Keratinocyte (primary cell): Measurements from ENCODE around the gene ATP11A. TPM values are rescaled to one million over a fixed set of nuclear protein-coding genes. Genes with fewer than 3 reads are reported as not detected.

Source experiments
- DNase-seq: peaks from one replicate; pipeline ENCODE4 v3.0.0-alpha.2; 2011; ENCODE audit warnings: low read depth, missing footprints, low spot score
- FAIRE-seq: peaks from 2 replicates; lab custom pipeline; 2011; peaks lifted over from hg19 to GRCh38; lab: Jason Lieb, UNC
- H2AFZ ChIP-seq: 2 replicates; pipeline ENCODE4 v1.6.0; 2012; ENCODE audit warnings: low read length, control low read depth, inconsistent platforms; ENCODE audit not compliant: control insufficient read depth
- H3K27ac ChIP-seq: 2 replicates; pipeline ENCODE4 v1.5.1; 2011; ENCODE audit warnings: low read length; ENCODE audit not compliant: control insufficient read depth, insufficient read depth
- H3K27me3 ChIP-seq: 3 replicates; pipeline ENCODE4 v1.6.0; 2011; ENCODE audit warnings: low read length; ENCODE audit not compliant: control insufficient read depth, insufficient read depth; ENCODE audit errors: extremely low read depth
- H3K36me3 ChIP-seq, 2 experiments: 2 replicates in 1 of 2; 3 replicates in 1 of 2; pipeline ENCODE4 v1.5.1; 2011; ENCODE audit warnings: low read length in 2 of 2, mild to moderate bottlenecking in 1 of 2; ENCODE audit not compliant: control insufficient read depth in 2 of 2, insufficient read depth in 2 of 2; ENCODE audit errors: extremely low read depth in 1 of 2
- H3K4me1 ChIP-seq: 3 replicates; pipeline ENCODE4 v1.5.1; 2011; ENCODE audit warnings: low read length; ENCODE audit not compliant: control insufficient read depth, insufficient read depth; ENCODE audit errors: extremely low read depth
- H3K4me2 ChIP-seq: 3 replicates; pipeline ENCODE4 v1.6.0; 2011; ENCODE audit warnings: low read depth, low read length; ENCODE audit not compliant: control insufficient read depth, insufficient read depth; ENCODE audit errors: extremely low read depth
- H3K4me3 ChIP-seq, 3 experiments: fragments of 200-600 bp in 1 of 3; sonication (generic) in 1 of 3; 2 replicates in 2 of 3; 3 replicates in 1 of 3; pipeline ENCODE4 v1.5.1; 2011 to 2016; ENCODE audit warnings: low read length in 3 of 3, mild to moderate bottlenecking in 3 of 3, control low read depth in 2 of 3, inconsistent platforms in 1 of 3, low read depth in 1 of 3, mixed read lengths in 1 of 3, mixed run types in 1 of 3, moderate library complexity in 1 of 3; ENCODE audit not compliant: control insufficient read depth in 2 of 3, insufficient read depth in 2 of 3; ENCODE audit errors: extremely low read depth in 1 of 3
- H3K79me2 ChIP-seq: 2 replicates; pipeline ENCODE4 v1.6.0; 2012; ENCODE audit warnings: low read length; ENCODE audit not compliant: control insufficient read depth, insufficient read depth
- H3K9ac ChIP-seq: 3 replicates; pipeline ENCODE4 v1.6.0; 2011; ENCODE audit warnings: low read length; ENCODE audit not compliant: control insufficient read depth, insufficient read depth; ENCODE audit errors: extremely low read depth
- H3K9me1 ChIP-seq: 3 replicates; pipeline ENCODE4 v1.6.0; 2011; ENCODE audit warnings: low read length; ENCODE audit not compliant: control insufficient read depth, insufficient read depth; ENCODE audit errors: extremely low read depth
- H3K9me3 ChIP-seq: 2 replicates; pipeline ENCODE4 v1.5.1; 2012; ENCODE audit warnings: low read depth, low read length; ENCODE audit not compliant: control insufficient read depth
- H4K20me1 ChIP-seq: 3 replicates; pipeline ENCODE4 v1.6.0; 2011; ENCODE audit warnings: low read length; ENCODE audit not compliant: control insufficient read depth, insufficient read depth; ENCODE audit errors: extremely low read depth
- EZH2 ChIP-seq: IDR thresholded peaks from one replicate; pipeline ENCODE4 v1.6.1; 2012; ENCODE audit warnings: inconsistent platforms, mild to moderate bottlenecking, low read length, moderate library complexity
- dilution Hi-C: fragments of 300-500 bp; cut with MboI; formaldehyde crosslinking; loops from one replicate; pipeline ENCODE4 v1.7.0; 2020; ENCODE audit warnings: low sequenced_read_pairs; ENCODE audit not compliant: extremely low pct_ligation_motif_present
- polyA plus RNA-seq, 5 experiments: library from polyadenylated mRNA; depleted of rRNA in 3 of 5; stranded (reverse) in 3 of 5; stranded (forward) in 1 of 5; unstranded in 1 of 5; fragments of >200 nt; gene quantifications; 1 replicate in 1 of 5; 2 replicates in 3 of 5; 3 replicates in 1 of 5; pipeline versions ENCODE4 v1.2.1 to v1.2.3, GENCODE V29; 2011 to 2012; ENCODE audit warnings: missing spikeins in 2 of 5, low read depth in 1 of 5, low replicate concordance in 1 of 5
- TF ChIP-seq, protein P1 (sequence below), 3 experiments: IDR thresholded peaks in 1 of 3; conservative IDR thresholded peaks in 1 of 3; optimal IDR thresholded peaks in 1 of 3; 2 replicates in 2 of 3; 3 replicates in 1 of 3; pipeline versions ENCODE3 to v1.5.1; 2011; ENCODE audit warnings: low read length in 3 of 3, mild to moderate bottlenecking in 3 of 3, moderate library complexity in 2 of 3, control low read depth in 1 of 3, inconsistent platforms in 1 of 3; ENCODE audit not compliant: insufficient read depth in 2 of 3; ENCODE audit errors: extremely low read depth in 1 of 3

The ATP11A gene
- polyA plus RNA-seq, 1 donor (not counting 4 experiments of a cell fraction or from before 2014, with no cell fraction given): 4.3 TPM

DNA sequence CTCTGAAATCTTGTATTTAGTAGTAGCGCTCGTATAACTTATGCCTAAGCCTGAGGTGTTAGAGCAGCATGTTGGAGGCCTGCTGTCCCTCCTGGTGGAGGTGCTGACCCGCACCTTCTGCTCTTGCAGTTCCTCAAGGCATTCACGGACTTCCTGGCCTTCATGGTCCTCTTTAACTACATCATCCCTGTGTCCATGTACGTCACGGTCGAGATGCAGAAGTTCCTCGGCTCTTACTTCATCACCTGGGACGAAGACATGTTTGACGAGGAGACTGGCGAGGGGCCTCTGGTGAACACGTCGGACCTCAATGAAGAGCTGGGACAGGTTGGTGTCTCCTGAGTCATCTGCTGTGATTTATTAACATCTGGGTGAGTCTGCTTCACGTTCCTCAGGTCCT is 136.7 kb downstream of the ATP11A start:
- Histone ChIP-seq H3K4me3 (no peak overlapping the region), H4K20me1 (no peaks in the 10 kb centered on the region), H3K27me3 (no peaks in the 10 kb centered on the region), H2AFZ (no peak overlapping the region), H3K79me2 (no peaks in the 10 kb centered on the region), H3K4me2 (no peak overlapping the region), H3K9me1 (no peaks in the 10 kb centered on the region), H3K4me1 (no peaks in the 10 kb centered on the region), H3K36me3 (peaks cover 0 to 11% of the 10 kb centered on the region in 2 experiments), H3K27ac (no peak overlapping the region), H3K9ac (no peak overlapping the region), H3K9me3 (no peaks in the 10 kb centered on the region)
- DNase-seq: no peak
- no peak for FAIRE-seq
- dilution Hi-C loops: no loop called here
- TF ChIP-seq, protein P1, sequence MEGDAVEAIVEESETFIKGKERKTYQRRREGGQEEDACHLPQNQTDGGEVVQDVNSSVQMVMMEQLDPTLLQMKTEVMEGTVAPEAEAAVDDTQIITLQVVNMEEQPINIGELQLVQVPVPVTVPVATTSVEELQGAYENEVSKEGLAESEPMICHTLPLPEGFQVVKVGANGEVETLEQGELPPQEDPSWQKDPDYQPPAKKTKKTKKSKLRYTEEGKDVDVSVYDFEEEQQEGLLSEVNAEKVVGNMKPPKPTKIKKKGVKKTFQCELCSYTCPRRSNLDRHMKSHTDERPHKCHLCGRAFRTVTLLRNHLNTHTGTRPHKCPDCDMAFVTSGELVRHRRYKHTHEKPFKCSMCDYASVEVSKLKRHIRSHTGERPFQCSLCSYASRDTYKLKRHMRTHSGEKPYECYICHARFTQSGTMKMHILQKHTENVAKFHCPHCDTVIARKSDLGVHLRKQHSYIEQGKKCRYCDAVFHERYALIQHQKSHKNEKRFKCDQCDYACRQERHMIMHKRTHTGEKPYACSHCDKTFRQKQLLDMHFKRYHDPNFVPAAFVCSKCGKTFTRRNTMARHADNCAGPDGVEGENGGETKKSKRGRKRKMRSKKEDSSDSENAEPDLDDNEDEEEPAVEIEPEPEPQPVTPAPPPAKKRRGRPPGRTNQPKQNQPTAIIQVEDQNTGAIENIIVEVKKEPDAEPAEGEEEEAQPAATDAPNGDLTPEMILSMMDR (optimal IDR thresholded peaks at IDR 0.05 in 1 of 3, IDR thresholded peaks at IDR 0.05 in 1 of 3, conservative IDR thresholded peaks at IDR 0.05 in 1 of 3; ENCODE audit: extremely low read depth in 1 of 3, insufficient read depth in 2 of 3, low read length in 3 of 3): no peak
- TF ChIP-seq EZH2: no peak

DNA sequence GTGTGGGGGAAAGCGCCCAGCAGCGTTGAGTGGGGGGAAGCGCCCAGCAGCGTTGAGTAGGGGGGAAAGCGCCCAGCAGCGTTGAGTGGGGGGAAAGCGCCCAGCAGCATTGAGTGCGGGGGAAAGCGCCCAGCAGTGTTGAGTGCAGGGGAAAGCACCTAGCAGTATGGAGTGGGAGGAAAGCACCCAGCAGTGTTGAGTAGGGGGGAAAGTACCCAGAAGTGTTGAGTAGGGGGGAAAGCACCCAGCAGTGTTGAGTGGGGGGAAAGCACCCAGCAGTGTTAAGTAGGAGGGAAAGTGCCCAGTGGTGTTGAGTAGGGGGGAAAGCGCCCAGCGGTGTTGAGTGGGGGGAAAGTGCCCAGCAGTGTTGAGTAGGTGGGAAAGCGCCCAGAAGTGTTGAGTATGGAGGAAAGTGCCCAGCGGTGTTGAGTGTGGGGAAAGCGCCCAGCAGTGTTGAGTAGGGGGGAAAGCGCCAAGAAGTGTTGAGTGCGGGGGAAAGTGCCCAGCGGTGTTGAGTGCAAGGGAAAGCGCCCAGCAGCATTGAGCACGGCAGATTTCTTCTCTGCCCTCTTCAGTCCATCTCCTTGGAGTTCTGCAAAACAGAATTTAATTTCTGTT is 138.4 kb downstream of the ATP11A start:
- peaks cover 2 to 13% of the 10 kb centered on the region in 2 experiments for H3K36me3 ChIP-seq
- no peaks in the 10 kb centered on the region for H3K9me1 ChIP-seq
- no peak overlapping the region for H3K4me2 ChIP-seq
- no peak overlapping the region for H2AFZ ChIP-seq
- no peak overlapping the region for H3K27ac ChIP-seq
- H3K79me2 ChIP-seq: no peaks in the 10 kb centered on the region
- H3K9ac ChIP-seq: no peak overlapping the region
- H3K4me1 ChIP-seq: no peaks in the 10 kb centered on the region
- H3K4me3 ChIP-seq: no peak overlapping the region
- TF ChIP-seq, protein P1 (optimal IDR thresholded peaks at IDR 0.05 in 1 of 3, IDR thresholded peaks at IDR 0.05 in 1 of 3, conservative IDR thresholded peaks at IDR 0.05 in 1 of 3; ENCODE audit: extremely low read depth in 1 of 3, insufficient read depth in 2 of 3, low read length in 3 of 3): no peak
- no peak for TF ChIP-seq EZH2
- no peak for FAIRE-seq
- H4K20me1 ChIP-seq: no peaks in the 10 kb centered on the region
- no peaks in the 10 kb centered on the region for H3K9me3 ChIP-seq
- dilution Hi-C loops: no loop called here
- no peaks in the 10 kb centered on the region for H3K27me3 ChIP-seq
- no peak for DNase-seq
